ENCODE data around the gene ATXN1.
"Not testable (repeated sequence)": the region's sequence is repeated elsewhere in the genome, so short reads cannot be mapped to it uniquely, and the experiment has no call there.

The ATXN1 gene

DNA sequence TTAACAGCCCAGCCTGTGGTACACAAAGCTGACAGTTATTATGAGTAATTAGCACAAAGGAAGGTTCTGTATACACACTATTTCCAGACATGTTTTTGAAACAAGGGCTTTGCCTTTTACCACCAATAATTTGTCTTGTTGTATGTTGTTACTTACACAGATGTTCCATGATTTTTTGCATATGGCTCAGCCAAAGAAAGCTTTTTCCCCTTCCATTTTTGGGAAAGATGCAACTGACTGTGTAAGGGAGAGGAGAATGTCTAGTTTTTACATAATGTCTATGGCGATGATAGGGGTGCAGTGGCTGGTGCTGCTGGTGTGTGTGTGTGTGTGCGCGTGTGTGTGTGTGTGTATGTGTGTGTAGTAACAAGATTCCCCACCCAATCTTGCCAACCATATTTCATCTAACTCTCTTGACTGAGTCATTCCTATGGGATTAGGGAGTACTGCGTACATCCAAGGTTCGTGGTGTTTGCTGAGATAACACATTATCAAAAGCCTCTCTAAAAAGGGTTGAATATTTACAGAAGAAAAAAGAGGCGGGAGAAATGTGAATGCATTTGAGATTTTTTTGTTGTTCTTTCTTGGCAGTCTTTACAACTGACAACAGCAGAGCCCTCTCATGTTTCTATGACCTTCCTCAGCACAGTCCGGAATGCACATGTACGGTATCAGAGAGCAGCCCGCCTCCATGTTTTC is 330.7 kb downstream of the ATXN1 start:
- no peak for DNase-seq

DNA sequence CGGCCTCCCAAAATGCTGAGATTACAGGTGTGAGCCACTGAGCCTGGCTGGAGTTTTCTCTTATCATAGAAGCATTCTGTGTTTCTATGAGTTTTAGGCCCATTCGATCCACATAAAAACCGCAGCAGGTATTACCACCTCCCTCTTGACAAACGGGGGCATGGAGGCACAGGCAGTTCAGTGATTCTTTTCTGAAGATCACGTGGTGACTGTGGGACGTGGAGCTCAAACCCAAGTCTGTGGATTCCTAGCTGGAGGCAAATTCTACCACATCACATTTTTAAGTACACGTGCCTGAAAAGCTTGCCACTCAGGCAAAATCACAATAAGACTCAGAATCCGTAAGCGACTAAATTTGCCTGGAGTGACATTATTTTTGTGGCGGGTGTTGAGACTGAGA is 331.6 kb downstream of the ATXN1 start:
- no peak for DNase-seq

DNA sequence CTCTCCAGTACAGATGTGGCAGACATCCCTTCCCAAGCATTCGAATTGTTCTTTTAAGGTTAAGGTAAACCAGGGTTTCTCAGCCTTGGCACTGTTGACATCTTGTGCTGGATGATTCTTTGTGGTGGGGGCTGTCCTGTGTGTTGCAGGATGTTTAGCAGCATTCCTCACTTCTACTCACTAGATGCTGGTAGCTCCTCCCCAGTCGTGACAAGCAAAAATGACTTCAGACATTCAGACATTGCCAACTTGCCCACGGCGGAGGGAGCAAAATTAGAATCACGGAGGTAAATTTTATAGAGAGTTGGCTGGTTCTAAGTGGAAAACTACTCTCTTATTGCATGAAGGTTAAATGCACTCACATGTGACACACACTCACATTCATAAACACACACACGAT is 334.1 kb downstream of the ATXN1 start:
- DNase-seq, result no peak

DNA sequence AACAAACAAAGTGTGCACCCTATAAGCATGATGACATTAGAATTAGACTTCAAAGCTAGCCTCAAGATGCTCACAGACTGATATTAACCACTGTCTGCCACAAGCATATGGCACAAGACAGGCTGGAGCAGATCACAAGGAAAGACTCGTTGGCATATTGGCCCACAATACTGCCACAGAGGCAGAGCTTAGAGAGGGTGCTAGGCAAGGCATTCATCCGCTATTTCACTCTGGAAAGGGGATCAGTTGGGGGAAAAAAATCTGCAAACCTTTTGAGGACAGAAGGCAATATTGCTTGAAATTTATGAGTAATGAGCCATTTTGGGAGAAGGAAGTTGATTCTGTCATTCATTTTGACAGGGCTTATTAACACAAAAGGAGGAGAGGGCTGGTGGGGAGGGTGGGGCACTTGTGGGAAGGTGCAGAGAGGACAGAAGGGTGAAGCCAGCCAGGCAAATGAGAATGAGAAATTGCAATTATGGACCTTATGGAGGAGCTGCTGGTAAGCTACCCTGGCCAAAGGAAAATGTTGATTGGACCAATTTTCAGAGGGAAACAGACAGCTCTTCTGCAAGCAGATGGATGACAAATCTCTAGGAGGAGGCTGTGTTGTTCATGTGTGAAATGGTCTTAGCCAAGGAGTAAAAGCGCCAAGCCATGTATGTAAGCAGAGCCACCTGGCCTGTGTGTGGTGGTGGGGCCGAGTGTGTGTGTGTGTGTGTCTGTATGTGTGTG is 335.2 kb downstream of the ATXN1 start:
- no peak for DNase-seq

DNA sequence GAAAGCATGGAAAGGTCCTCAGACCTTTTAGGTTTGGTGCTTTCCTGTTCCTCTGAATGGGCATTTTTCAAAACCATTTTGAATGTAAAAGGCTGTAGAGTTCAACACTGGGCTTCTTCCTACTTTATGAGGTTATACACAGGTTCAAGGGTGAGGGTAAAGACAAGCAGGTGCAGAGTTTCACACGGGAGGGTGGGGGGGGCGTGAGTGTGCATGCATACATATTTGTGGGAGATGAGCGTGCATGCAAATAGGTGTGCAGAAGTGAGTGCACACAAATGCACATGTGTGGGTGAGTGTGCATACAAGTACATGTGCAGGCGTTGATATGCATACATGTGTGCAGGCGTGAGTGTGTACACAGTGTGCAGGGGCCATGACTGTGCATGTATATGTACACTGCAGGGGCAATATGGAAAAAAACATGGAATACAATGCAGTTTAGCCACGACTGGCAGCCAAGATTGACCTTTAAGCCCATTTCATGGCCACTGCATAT is 339.7 kb downstream of the ATXN1 start:
- no peak for DNase-seq

DNA sequence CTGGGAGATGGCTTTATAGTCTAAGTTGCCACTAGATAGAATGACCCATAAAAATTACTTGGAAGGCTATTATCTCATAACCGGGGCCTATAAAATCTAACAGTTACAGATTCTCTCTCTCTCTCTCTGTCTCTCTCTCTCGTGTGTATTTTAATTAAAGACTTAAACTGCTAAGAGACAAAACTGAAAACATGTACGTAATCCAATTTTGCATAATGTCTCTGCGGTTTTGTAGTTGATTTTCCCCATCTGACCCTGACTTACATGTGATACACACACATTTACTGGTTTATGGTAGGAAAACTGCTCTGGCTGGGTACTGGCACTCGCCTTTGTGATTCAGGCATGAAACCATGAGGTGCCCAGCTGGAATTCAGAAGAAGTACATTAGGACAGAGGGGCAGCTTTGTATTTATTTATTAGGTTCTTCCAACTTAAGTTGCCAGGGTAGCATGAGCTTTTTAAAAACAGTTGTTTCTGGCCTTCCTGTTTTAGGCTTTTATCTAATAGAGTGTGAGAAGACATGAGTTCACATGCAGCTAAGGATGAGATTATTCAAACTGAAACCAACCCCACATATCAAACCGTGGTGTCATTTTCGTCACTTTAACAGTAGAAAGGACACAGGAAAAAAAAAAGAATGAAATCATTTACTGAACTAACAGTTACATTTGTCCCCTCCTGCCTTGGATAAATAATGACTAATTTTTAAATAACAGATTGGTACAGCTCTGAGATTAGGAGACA is 340.4 kb downstream of the ATXN1 start:
- DNase-seq, result no peak

DNA sequence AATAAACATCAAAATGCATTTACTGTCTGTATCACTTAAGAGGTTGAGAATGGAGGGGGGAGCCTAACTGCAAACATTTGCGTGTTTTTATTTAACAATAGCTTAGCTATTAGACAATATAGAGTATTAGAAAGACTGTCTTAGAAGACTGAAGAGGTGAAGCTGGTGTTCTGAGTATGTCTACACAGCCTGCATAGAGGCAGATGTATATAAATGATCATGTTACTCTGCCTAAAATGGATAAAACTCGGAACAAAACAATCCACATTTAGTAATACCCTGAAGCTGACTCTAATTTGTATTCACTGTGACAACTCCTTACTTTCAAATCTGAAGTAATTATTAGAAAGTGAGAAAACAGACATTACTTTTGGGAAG is 340.9 kb downstream of the ATXN1 start:
- DNase-seq, result no peak

DNA sequence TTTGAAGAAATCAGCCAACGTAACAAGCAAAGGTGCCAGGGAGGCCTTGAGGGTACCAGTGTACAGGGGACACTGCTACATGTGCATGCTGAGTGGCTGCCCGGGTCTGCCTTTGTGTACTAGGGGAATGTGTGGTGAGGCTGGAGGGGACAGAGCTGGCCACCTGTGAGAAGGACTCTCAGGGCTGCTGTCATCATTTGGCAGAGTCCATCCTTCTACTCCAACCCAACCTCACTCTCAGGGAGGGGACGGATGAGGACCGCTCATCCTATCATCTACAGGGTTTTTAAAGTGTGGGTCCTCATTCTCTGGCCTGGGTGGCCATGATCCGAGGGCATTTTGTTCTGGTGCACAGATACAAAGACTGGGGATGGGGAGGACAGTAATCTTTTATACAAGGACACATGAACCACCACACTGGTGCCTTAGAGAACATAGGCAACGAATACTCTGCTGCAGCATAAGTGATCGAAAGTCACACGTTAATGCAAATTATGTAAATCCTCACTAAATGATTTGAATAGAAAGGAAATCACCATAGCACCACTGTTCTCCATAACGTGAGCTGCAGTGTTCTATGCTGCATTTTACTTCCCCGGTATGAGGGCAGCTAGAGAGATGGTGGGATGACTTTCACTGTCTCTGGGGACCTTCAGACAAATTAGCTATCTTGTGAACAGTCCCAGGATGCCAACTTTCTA is 341.5 kb downstream of the ATXN1 start:
- DNase-seq, result no peak

DNA sequence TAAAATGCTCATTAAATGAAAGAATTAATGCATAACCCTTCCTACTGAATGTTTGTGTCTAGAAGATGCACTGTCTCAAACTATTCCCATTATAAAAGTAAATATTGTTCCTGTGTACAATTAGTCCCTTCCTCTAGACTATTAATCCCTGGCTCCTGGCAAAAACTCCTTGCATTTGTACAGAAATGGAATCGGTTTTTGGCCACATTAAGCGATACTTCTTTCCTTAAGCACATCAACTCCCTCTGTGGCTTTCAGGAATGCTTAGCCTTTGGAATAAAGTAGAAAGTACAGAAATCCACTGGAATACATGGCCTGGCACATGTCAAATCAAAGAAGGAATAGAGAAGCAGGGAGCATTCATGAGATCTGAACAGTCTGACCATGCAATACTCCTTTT is 343.1 kb downstream of the ATXN1 start:
- no peak for DNase-seq

DNA sequence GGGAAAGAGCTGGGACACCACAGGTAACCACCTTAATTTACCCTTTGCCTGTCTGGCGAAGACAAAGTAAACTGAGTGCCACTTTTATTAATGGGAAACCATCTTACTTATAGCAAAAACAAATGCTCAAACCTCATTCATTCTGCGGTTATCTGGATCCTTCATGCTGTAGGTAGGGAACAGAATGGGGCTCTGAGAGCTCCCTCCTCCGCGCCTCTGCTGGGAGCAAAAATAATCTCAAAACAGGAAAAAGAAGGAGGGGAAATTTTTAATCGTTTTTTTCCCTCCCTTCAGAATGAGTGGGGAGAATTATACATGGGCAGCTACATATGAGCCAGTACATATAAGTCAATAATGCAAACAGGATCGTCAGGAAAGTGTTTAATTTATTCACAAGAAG is 345.6 kb downstream of the ATXN1 start:
- DNase-seq, result no peak

DNA sequence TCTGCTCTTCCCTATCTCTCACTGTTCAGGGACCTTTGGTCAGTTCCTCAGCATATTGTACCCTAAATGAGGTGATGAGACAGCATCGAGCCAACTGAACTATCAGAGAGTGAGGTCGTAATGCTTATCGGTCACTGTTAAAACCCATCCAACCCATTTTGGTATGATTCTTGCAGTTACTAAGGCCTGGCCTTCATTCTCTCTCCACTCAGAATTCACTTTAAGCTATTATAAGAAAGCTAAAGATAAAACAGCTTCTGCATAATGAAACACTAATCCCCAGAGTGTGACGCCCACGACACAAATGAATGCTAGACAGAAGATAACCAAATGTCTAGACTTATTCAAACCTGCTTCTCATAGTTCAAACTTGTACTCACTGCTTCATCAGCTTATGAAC is 347.1 kb downstream of the ATXN1 start:
- no peak for DNase-seq

DNA sequence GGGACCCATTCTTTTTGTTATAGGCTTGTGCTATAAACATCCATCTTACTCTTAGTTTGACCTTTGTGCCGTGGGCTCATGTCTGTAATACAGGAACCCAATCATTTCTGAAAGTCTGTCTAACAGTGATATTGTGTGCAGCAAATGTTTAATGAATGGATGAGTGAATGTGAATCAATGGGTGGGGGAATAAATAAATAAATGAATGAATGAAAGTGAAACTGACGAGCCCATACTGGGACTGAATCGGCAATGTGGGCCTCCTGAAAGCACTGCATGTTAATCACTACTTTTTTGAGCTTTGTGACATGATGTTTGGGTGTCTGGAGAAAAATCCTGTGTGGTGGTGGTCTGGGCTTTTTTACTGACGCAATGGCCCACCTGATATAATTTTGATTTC is 347.9 kb downstream of the ATXN1 start:
- DNase-seq, result no peak

DNA sequence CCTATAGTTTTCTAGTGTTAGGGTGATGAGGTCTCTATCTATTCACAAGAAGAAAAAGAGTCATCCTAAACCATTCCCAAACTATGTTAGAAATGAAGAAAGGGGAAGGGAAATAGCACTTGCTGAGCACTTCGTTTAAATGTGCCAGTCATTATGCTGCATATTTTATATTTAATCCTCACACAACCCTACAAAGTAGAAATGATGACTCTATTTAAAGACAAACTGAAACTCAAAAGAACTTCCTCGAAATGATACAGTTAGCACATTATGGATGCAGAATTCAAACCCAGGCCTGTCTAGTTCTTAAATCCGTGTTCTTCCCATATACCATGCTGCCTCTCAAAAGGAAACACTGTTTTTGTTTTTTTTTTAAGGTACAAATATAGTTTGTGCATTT is 348.3 kb downstream of the ATXN1 start:
- no peak for DNase-seq

DNA sequence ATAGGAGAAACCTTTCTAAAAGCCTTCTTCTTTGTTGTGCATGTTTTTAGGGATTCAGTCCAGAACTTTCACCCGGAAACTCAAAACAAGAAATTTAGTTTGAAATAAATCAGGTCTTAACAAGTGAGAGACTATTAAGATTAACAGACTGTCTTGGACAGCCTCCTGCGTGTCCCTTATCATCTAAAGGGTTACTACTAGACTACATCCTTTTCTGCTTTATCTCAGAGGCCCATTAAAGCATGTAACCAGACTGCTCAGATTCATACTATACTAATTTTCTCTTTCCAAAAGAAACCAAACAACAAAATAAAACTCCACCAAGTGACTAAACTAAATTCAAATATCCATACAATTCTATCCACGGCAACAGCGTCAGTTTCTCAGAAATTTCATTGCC is 349.1 kb downstream of the ATXN1 start:
- no peak for DNase-seq

DNA sequence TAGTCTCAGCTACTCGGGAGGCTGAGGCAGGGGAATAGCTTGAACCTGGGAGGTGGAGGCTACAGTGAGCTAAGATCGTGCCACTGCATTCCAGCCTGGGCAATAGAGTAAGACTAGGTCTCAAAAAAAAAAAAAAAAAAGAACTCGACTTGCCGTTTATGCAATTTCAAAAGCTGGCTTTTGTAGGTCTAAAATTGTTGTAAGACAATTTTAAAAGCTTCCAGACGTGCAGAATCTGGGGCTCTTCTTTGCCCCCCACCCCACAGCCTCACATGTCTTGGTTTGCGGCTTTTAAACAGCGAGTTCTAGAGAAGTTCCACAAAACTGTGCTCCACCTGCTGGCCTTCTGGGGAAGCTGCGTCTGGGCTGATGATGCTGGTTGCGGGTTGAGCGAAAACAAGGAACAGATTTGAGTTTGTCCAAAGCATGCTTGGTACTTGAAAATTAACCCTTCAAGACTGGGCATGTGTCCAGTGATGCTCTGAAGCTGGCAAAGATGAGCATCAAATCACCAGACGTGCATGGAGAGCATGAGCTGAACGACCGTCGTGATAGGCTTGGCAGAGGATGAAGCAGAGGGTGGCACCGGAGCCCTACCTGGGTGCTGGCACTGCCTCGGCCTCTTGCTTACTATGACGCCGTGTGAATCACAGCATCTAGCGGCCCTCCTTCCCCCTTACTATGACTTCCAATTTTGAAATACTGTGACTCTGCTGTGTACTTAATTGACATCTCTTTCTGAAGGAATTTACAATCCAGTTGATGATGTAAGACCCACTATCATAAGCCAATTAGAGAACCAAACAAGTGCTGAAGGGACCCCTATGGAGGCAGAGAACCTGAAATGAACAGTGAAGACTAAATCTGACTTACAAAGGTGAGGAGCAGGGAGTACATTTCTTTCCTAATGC is 351.5 kb downstream of the ATXN1 start:
- no peak for DNase-seq

DNA sequence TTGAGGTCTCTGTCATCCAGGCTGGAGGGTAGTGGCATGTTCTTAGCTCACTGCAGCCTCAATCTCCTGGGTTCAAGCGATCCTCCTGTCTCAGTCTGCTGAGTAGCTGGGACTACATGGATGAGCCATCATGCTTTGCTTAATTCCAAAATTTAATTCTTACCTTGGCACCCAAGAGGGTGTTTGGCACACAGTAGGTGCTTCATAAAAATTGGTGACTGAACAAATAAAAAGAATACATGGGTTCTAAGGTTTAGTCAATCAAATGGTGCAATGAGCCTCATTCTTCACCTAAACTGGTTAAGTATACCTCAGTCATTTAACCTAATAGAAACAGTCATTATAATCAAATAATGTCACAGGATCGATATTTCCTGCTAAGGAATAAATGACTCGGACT is 352.5 kb downstream of the ATXN1 start:
- no peak for DNase-seq

DNA sequence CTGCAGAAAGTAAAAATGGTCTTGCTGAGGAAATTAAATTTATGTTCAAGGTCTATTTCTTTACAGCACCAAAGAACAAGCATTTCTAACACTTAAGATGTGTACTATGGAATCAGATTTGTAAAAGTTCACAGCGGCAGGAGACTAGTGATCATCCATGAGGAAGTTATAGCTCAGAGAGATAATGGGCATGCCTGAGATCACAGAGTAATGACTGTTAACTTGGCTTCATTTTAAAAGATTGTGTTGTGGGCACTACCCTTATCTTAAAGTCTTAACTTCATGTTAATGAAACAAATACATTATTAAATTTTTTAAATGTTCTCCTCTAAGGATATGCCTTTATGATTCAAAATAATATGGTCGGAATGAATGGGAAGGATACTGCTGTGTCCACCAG is 354.3 kb downstream of the ATXN1 start:
- DNase-seq, result no peak

DNA sequence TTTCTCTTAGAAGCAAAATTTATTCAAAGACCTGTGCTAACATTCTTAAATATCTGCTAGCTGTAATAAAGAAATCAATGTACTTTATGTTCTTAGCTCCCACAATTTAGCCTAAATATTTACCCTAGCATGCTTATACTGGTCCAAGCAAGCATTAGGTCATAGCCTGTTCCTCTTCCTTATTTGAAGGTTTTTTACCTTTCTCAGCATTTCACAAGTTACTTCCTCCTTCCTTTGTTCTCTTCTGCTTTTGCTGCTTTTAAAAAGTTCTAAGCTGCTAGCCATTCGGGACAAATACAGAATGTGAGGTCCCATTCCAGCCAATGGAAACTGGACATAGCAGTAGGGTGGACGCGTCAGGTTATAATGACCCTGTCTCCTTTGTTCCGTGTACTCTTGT is 354.7 kb downstream of the ATXN1 start:
- not testable (repeated sequence) for DNase-seq

DNA sequence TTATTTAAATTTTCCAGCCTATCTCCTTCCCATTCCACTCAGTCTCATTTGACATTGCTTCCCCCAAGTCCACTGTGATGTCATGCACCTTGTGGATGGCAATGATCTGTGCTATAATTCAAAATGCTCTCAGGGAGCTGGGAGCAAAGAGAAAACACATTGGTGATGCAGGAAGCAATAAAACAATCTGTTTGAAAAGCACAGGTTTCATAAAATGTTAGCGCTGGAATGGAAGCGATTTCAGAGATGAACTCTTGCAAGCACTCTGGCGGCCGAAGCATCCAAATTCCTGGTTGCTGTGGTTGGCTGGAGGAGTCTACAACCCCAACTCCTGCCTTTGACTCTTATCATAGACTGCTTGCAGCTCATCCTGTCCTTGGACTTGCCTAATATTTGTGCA is 355.9 kb downstream of the ATXN1 start:
- no peak for DNase-seq

DNA sequence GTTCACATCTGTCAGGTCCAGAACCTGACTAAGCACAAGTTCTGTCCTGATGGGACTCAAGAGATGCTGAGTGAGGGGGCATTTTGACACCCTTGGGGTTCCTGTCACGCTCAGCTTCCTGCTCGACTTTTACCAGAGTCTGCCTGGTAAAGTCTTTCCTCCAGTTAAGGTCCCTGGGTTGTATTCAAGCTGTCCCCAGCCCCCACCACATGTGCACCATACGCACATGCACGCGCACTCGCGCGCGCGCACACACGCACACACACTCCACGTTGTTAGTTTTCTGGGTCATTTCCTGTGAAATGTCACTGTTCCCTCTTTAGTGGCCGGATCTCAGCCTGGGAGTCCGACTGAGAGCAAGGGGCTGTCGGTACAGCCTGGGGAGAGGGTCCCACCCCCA is 356.8 kb downstream of the ATXN1 start:
- no peak for DNase-seq

DNA sequence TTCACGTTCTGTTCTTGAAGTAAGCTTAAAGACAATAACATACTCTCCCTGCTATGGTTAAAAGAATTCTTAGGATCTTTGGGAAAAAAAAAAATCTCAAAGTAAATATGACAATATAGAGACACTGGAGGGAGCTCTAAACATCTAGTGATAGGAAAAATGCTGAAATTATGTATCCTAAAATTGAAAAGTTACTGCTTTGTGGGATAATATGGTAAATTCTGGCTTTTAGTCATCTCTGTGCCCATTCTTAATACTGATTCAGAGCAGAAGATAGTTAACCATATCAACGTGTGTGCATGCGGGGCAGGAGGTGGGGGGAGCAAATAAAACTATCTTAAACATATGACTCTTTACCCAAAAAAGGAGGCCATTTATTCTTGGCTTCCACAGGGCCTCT is 357.4 kb downstream of the ATXN1 start:
- DNase-seq, result no peak

DNA sequence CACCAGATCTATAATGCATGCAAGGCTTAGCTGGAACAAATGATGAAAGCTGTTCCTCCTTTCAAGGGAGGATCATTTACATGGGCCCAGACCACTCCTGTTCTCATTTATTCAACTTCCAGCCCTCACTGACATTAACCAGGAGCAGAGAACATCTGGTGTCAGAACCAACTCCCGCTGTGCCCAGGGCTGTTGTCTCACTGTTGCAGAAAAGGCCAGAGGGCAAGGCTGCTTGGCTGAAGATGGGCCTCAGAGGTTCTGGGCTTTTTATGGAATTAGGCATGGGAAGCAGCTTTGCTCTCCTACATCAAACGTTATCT is 358.7 kb downstream of the ATXN1 start:
- DNase-seq, result no peak
